MM.1S (cell line): ENCODE measurements around the gene PTH1R.
A peak's percentile ranks its signal among the peaks of the same experiment; 100 is the strongest.

Experiments
- DNase-seq: peaks from one replicate; pipeline ENCODE4 v3.0.0-alpha.2; 2015
- H2AFZ ChIP-seq: fragments of 300-600 bp; sonication (generic); 2 replicates; pipeline ENCODE4 v1.6.0; 2016; ENCODE audit warnings: antibody characterized with exemption, low read length
- H3F3A ChIP-seq: fragments of 300-600 bp; sonication (generic); 2 replicates; pipeline ENCODE4 v1.6.1; 2016; ENCODE audit warnings: mild to moderate bottlenecking, antibody characterized with exemption, low read length, moderate library complexity, mixed read lengths; ENCODE audit not compliant: insufficient read depth
- H3K27ac ChIP-seq: fragments of 300-600 bp; sonication (generic); 2 replicates; pipeline ENCODE4 v1.5.1; 2016; ENCODE audit warnings: mild to moderate bottlenecking, low read length
- H3K27me3 ChIP-seq: fragments of 300-600 bp; sonication (generic); replicated peaks from 2 replicates; pipeline ENCODE4 v1.6.0; 2016; ENCODE audit warnings: low read length; ENCODE audit not compliant: insufficient read depth
- H3K36me3 ChIP-seq: fragments of 300-600 bp; sonication (generic); replicated peaks from 2 replicates; pipeline ENCODE4 v1.6.1; 2016; ENCODE audit warnings: mild to moderate bottlenecking, low read length, mixed read lengths; ENCODE audit not compliant: insufficient read depth
- H3K4me1 ChIP-seq: fragments of 300-600 bp; sonication (generic); 2 replicates; pipeline ENCODE4 v1.6.1; 2016; ENCODE audit warnings: low read length, mixed read lengths
- H3K4me2 ChIP-seq: fragments of 300-600 bp; sonication (generic); 2 replicates; pipeline ENCODE4 v1.6.0; 2016; ENCODE audit warnings: low read depth, low read length
- H3K4me3 ChIP-seq: fragments of 300-600 bp; sonication (generic); 2 replicates; pipeline ENCODE4 v1.5.1; 2016; ENCODE audit warnings: low read length, mixed read lengths
- H3K79me2 ChIP-seq: fragments of 300-600 bp; sonication (generic); 2 replicates; pipeline ENCODE4 v1.6.1; 2016; ENCODE audit warnings: mixed run types, low read length, mixed read lengths
- H3K9ac ChIP-seq: fragments of 300-600 bp; sonication (generic); 2 replicates; pipeline ENCODE4 v1.6.1; 2016; ENCODE audit warnings: low read length, mixed read lengths
- H3K9me2 ChIP-seq: fragments of 300-600 bp; sonication (generic); replicated peaks from 2 replicates; pipeline ENCODE4 v1.6.1; 2016; ENCODE audit warnings: mild to moderate bottlenecking, low read length, mixed read lengths; ENCODE audit not compliant: insufficient read depth
- H3K9me3 ChIP-seq: fragments of 300-600 bp; sonication (generic); replicated peaks from 2 replicates; pipeline ENCODE4 v1.6.1; 2016; ENCODE audit warnings: mild to moderate bottlenecking, low read length, mixed read lengths; ENCODE audit not compliant: insufficient read depth
- H4K20me1 ChIP-seq: fragments of 300-600 bp; sonication (generic); 2 replicates; pipeline ENCODE4 v1.6.1; 2016; ENCODE audit warnings: mild to moderate bottlenecking, low read length, moderate library complexity, mixed read lengths; ENCODE audit not compliant: insufficient read depth
- CTCF ChIP-seq: fragments of 300-600 bp; sonication (generic); IDR thresholded peaks from 2 replicates; pipeline ENCODE4 v1.5.1; 2016; ENCODE audit warnings: antibody characterized with exemption, low read length, mixed read lengths
- EZH2 ChIP-seq: fragments of 300-600 bp; sonication (generic); optimal IDR thresholded peaks from 2 replicates; pipeline ENCODE3; 2017; ENCODE audit warnings: low read depth, mild to moderate bottlenecking, antibody characterized with exemption, low read length, mixed read lengths
- EZH2phosphoT487 ChIP-seq: fragments of 300-600 bp; sonication (generic); IDR thresholded peaks from 2 replicates; pipeline ENCODE4 v1.6.1; 2018; ENCODE audit warnings: antibody characterized with exemption, low read length

Gene PTH1R

GRCh38 chr3:46893146-46893748 lies 15.7 kb downstream of the PTH1R start:
- no peaks in the 10 kb centered on the region for H3K9me2 ChIP-seq
- peak overlapping the region; percentile 78; the same call in 1 of the 2 replicates for H3K4me2 ChIP-seq
- H3K9me3 ChIP-seq: no peaks in the 10 kb centered on the region
- H3K79me2 ChIP-seq: no peaks in the 10 kb centered on the region
- TF ChIP-seq EZH2: no peak
- no peak for TF ChIP-seq CTCF
- no peaks in the 10 kb centered on the region for H3F3A ChIP-seq
- no peak overlapping the region for H3K27ac ChIP-seq
- no peaks in the 10 kb centered on the region for H4K20me1 ChIP-seq
- peak overlapping the region; percentile 47; the same call in 1 of the 2 replicates for H2AFZ ChIP-seq
- no peaks in the 10 kb centered on the region for H3K36me3 ChIP-seq
- no peak overlapping the region for H3K9ac ChIP-seq
- no peak overlapping the region for H3K4me3 ChIP-seq
- peaks cover 14% of the 10 kb centered on the region for H3K27me3 ChIP-seq
- H3K4me1 ChIP-seq: 0 out of 2 replicates have a peak, but pooled peaks cover 3% of the 10 kb centered on the region
- DNase-seq: no peak

GRCh38 chr3:46893763-46894162 lies 16.2 kb downstream of the PTH1R start:
- Histone ChIP-seq H3K9me2 (no peaks in the 10 kb centered on the region), H3K4me1 (0 out of 2 replicates have a peak, but pooled peaks cover 3% of the 10 kb centered on the region), H2AFZ (no peak overlapping the region), H4K20me1 (no peaks in the 10 kb centered on the region), H3K36me3 (no peaks in the 10 kb centered on the region), H3K9ac (no peak overlapping the region), H3K4me3 (no peak overlapping the region), H3K4me2 (no peak overlapping the region), H3F3A (no peaks in the 10 kb centered on the region), H3K79me2 (no peaks in the 10 kb centered on the region), H3K27me3 (peaks cover 13% of the 10 kb centered on the region), H3K27ac (no peak overlapping the region), H3K9me3 (no peaks in the 10 kb centered on the region)
- DNase-seq: no peak
- TF ChIP-seq CTCF: no peak
- no peak for TF ChIP-seq EZH2
- TF ChIP-seq EZH2phosphoT487: no peak

DNA sequence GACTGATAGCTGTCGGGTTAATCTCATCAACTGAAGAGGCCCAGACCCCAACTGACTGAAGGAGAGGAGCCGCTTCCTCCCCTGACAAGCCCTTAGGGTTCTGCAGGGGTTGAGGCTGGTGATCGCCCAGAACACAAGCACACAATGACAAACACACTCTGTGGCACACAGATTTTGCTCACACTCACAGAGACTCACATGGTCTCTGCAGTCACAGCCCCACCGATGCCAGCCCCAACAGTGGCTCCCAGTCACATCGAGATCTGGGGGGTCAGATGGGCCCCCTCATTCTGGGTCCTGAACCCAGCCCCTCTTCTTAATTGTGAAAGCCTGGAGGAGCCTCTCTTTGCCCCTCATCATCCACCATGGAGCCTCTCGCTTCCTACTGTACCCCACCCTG lies 16.7 kb downstream of the PTH1R start:
- no peak overlapping the region for H2AFZ ChIP-seq
- no peaks in the 10 kb centered on the region for H3K9me3 ChIP-seq
- H3F3A ChIP-seq: no peaks in the 10 kb centered on the region
- H3K27me3 ChIP-seq: peaks cover 13% of the 10 kb centered on the region
- H3K4me2 ChIP-seq: no peak overlapping the region
- H3K9ac ChIP-seq: no peak overlapping the region
- TF ChIP-seq EZH2phosphoT487: no peak
- TF ChIP-seq CTCF: no peak
- TF ChIP-seq EZH2: no peak
- no peak for DNase-seq
- H3K27ac ChIP-seq: no peak overlapping the region
- H3K4me1 ChIP-seq: 0 out of 2 replicates have a peak, but pooled peaks cover 3% of the 10 kb centered on the region
- no peaks in the 10 kb centered on the region for H3K79me2 ChIP-seq
- H3K4me3 ChIP-seq: no peak overlapping the region
- H3K9me2 ChIP-seq: no peaks in the 10 kb centered on the region
- no peaks in the 10 kb centered on the region for H4K20me1 ChIP-seq
- H3K36me3 ChIP-seq: no peaks in the 10 kb centered on the region
